HG02840 (cell line): ENCODE measurements around the gene DEAF1.
"Not testable (repeated sequence)": the region's sequence is repeated elsewhere in the genome, so short reads cannot be mapped to it uniquely, and the experiment has no call there.

Source experiments
- ATAC-seq: cut with Tn5 transposase; IDR thresholded peaks from one replicate; pipeline ENCODE4 v1.9.1; 2021; ENCODE audit warnings: mild to moderate bottlenecking, moderate library complexity, moderate number of reproducible peaks; ENCODE audit not compliant: unreplicated experiment, low FRiP score

DEAF1 gene

DNA sequence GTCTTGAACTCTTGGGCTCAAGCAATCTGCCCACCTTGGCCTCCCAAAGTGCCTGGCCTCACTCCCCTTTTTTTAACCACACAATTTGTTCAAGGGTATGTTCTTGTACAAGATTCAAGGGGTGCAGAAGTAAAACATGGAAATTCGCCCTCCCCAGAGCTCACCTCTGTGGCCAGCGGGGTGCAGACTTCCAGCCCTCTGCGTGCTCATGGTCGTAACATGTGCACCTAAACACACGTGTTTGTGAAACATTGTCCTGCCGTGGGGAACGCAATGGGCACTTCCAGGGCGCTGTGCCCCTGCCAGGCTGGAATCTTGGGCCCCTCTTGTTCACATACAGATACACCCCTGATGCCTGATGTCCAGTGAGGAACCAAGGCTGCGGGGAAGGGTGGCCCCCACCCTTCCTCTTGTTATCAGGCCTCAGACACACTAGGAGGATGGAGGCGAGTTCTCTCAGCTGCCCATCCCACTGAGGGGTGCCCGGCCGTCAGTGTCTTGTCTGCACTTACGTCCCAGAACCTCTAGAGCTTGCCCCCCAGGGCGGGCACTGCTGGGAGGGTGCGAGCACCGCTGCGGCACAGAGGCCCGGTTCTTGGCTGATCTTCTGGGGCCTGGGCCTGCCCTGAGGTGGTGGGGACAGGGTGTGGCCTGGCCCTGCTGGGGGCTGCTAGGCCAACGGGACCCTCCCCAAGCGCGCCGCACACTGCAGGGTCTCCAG lies 6.9 kb upstream of the DEAF1 start:
- no peak for ATAC-seq

DNA sequence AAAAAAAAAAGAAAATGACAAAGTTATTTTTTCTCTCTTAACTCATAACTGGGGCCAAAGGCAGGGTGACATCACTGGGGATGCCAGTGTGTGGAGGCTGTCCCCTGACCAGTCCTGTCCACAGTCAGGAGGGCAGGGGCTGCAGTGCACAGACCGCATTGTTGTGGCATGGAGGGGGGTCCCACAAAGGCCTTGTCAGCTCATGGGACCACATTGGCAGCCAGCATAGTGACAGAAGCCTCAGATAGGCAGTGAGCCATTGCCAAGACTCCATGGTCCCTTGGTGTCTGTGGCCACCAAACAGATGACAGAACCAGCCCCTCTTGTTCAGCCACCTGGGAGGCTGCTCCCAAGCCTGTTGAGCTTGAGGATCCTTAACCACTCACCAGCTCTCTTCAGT lies 4.7 kb upstream of the DEAF1 start:
- no peak for ATAC-seq

DNA sequence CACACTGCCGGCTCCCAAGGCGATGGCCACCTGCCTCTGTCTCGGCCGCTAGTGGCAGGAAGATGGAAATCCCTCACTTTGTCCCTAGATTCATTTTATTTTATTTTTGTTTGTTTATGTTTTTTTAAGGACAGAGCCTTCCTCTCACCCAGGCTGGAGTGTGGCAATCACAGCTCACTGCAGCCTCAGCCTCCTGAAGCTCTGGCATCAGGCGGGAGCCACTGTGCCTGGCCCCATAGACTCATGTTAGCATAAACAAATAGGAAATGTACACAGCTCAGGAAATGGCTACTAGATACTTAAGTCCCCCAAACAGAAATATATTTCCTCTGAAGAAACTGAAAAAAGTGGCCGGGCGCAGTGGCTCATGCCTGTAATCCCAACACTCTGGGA lies 4.1 kb upstream of the DEAF1 start:
- ATAC-seq, result no peak

DNA sequence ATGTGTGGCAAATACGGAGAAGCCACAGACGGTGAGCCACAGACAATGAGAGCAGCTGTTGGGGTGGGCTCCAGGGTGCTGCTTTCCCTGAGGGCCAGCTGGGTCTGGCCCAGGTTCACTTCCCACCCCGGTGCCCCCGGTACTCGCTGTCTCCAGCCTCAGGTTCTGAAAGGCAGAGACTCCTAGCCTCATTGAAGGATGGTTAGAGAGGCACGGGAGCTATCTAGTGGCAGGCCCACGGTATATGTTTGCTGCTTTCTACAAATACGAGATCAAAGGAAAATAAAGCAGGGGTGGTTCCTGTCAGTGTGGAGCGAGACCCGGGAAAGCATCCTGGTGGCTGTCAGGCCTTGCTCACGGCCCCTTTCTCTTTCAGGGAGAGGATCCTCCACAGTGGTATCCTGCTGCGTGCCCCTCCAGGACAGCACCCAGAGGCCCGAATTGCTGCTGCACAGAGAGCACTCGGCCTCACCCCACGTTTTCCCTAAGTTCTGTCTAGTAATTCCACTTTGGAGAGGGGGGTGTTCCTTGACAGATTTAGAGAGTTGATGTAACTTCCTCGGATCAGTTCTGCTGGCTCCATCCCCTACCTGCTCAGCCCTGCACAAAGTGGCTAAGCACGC lies 3.6 kb upstream of the DEAF1 start:
- ATAC-seq, result no peak

DNA sequence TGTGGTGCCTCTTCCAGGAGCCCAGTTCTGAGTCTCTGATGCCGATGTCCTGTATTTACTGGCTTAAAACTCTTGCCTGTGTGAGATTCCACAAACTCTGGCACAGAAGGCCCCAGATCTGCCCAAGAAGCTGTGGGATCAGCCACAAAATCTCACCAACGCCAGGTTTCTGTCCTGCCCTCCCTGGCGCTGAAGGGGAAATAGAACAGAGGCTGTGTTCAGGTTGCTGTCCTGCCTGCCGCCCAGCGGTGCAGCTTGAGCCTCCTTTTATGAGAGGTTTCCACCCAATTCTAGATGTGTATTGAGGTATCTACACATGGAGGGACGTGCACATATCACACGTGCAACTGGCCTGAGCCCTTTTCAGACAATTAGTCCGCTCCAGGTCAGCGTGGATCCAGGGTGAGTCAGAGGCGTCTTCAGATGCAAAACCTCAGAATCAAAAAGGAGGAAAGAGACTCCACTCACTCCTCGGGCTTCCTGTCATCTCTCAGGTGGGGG lies 2.8 kb upstream of the DEAF1 start:
- ATAC-seq, result no peak

DNA sequence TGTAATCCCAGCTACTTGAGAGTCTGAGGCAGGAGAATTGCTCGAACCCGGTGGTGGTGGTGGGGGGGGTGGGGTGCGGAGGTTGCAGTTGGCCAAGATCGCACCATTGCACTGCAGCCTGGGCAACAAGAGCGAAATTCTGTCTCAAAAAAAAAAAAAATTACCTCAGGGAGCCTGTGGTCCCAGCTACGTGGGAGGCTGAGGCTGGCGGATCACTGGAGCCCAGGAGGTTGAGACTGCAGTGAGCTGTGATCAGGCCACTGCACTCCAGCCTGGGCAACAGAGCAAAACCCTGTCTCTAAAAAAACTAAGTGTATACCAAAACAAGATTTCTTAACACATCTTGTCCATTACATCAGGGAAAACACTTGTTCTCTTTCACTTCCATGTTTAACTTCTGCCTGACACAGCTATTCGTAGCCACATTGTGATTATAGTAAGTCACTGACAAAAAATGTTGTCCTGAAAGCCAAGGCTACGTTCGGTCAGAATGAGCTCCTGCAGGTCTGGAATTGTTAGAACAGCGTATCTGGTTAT lies 2.0 kb upstream of the DEAF1 start:
- no peak for ATAC-seq

DNA sequence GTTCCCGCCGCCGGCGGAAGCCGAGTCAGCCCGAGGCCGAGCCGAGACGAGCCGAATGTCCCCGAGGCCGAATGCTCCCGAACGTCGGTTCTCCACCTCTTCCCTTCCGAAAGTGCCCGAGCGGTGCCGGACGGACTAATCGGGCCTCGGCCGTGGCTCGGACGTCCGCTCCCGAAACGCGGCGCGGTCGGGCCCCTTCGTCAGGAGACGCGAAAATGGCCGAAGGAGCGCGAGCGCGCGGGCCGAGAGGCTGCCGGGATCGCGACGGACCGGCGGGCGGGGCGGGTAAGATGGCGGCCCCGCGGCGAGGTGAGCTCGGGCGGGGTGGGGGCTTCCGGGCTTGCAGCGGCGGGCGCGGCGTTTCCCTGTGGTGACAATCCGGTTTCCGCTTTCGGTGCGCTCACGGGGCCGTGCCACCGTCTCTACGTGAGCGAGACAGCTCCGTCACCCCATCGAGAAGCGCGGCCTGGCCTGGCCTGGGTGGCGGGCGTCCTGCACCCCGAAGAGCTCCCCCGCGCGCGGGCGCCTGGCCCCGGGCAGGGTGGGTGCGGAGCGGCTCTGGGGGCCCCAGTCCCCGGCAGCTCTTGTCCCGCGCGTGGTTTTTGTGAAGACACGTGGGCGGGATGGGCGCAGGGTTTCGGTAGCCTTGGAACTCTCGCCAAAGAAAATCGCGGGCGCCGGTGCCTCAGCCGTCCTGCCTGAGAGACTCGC lies 671 bp upstream of the DEAF1 start, which contains the start of gene TMEM80:
TMEM80 (plus strand) TSS at position 279 of the 711 bp plus-strand sequence; CDS start at position 291, 12 bp downstream.
- ATAC-seq, result peak; percentile 80

DNA sequence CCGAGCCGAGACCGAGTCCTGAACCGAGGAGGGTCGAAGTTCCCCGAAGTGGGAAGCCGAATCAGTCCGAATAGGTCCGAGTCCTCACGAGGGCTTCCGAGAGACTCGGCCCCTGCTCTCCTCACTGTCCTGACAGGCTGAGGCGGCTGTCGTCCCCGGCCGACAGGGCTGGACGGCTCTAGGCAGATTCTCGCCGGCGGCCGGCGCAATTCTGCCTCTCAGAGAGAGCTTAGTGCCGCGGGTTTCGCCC lies 191 bp upstream of the DEAF1 start:
- ATAC-seq, result no peak

DNA sequence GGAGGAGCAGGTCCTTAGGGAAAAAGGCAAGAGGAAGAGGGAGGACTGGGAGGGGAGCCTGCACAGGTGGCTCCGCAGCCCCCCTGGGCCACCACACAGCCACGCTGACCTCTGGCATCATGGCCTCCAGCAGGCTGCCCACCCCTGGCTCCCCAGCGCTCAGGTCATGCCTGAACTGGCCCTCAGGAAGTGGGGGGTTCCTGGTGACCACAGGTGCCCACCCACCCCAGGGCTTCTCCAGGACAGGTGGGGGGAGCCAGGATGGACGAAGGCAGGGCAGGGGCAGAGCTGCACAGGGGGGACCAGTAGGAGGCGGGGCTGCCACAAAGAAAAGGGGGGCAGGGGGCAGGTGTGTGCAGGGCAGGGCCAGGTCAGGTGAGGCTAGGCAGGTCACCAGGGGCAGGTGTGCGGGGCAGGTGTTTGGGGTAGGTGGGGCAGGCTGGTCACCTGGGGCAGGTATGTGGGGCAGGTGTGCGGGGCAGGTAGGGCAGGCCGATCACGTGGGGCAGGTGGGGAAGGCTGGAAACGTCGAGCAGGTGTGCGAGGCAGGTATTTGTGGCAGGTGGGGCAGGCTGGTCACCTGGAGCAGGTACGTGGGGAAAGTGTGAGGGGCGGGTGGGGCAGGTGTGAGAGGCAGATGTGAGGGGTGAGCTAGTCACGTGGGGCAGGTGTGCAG lies 997 bp downstream of the DEAF1 start:
- no peak for ATAC-seq

DNA sequence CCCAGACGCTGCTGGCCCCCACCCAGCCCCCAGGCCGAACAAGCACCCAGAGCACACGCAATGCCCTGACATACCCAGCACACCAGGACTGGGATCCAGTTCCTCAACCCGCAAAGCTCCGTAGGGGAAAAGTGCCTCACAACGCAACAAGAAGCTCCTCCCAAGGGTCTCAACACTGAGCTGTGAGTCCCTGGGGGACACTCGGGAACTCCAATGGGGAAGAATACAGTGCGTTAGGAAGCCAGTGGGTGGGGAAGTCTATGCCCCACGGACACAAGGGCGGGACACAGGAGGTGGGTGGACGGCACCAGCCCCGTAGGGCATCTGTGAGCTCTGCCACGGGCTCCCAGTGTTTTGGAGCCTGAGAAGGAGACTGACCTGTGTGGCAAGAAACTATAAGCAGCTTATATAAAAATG lies 1.6 kb downstream of the DEAF1 start:
- no peak for ATAC-seq

DNA sequence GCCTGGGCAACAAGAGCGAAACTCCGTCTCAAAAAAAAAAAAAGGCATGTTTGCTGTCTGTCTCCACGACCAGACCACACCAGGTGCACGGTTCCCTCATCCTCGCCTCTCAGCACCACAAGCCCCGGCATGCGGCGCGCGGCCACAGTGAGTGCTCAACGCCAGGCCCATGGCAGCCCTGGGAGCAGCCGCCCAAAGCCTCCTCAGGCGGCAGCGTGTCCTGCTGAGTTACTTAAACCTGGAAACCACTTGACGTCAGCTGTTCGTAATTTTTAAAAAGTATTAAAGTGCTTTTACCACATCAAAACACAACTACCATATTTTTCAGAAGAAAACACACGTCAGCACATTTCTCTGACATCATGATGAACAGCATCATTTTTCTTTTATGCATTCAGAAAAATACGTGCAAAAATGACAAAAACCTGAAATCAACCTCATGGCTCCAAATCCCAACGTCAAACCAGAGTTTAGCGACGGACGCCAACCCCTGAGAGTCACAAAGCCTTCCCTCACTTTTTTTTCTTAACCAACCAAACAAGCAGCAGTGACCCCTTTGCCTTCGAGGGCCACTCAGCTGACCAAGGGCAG lies 2.1 kb downstream of the DEAF1 start:
- ATAC-seq, result no peak

DNA sequence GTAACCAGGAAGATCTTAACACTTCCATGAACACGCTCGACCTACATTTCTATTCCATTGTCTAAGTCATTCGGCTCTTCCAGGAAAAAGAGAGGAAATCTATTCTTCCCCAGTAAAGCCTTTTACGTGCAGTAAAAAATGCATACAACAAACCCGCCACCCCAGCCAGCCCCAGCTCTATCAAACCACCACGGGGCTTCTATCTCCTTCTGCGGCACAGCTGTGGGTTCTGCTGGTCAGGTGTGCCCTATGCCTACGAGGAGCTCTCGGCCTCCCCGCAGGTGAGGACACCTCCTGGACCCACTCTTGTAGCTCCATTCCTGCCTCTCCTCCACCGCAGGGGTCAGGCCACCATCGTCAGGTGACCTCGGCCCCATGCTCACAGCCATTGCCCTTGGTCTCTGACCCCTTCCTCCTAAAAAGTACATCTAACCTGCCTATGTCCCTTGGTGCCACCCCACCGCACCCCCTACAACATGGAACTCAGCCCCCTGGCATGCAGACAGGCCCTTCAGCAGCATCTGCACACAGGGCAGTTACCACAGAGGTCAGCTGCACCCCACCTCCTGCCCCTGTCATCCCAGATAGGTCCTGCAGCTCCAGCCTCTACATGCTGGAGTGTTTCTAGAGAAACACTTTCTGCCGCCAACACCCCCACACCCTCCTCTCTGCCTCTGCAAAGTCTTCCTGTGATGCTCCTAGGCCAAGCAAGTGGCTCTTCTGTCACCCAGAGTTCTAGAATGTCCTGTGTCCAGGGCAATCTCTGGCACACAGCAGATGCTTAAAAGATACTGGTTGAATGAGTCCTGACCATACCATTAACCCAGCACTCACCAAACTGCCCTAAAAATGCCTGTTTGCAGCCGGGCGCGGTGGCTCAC lies 3.1 kb downstream of the DEAF1 start:
- no peak for ATAC-seq

DNA sequence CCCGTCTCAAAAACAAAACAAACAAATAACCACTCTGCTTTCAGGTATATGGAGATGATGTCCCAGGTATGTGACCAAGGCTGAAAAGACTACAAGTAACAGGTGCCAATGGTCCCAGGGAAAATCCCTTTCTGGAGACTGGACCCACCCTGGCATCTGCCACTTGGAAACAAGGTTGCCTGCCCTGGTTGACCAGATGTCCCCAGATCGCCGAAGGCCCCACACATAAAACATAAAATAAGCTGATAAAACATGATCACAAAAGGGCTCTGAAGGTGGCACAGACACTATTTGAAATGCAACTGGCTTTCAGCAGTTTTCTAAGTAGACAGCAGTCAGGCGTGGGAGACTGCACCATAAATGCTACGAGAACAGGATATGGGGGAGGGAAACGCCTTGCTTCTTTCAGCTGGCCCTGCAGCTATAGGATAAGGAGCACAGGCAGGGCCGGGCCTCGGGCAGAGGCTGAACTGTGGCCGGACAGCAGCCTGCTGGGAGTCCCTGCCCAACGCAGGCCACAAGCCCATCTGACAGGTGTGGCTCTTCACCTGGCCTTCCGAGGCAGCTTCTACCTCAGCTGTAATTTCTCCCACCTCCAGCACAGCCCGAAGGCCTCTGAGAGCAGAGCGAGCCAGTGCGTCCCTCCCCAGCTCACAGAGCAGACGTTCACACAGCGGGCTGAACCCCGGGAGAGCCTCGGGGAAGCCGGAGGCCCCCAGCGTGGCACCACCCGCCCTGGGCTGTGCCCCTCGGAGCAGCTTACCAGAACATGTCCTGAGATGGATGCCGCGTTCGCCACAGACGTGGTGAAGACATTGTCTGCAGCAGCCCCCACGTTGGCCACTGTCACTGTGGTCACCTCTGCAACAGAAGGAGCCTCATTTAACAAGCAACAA lies 4.0 kb downstream of the DEAF1 start:
- ATAC-seq, result no peak

DNA sequence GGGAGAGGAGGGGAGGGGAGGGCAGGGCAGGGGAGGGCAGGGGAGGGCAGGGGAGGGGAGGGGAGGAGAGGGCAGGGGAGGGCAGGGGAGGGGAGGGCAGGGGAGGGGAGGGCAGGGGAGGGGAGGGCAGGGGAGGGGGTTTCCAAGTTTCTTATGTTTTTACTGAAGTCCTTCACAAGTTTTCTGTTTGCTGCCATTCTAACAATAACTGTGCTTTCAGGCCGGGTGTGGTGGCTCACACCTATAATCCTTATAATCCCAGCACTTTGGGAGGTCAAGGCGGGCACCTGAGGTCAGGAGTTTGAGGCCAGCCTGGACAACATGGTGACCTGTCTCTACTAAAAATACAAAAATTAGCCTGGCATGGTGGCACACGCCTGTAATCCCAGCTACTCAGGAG lies 4.8 kb downstream of the DEAF1 start:
- not testable (repeated sequence) for ATAC-seq

DNA sequence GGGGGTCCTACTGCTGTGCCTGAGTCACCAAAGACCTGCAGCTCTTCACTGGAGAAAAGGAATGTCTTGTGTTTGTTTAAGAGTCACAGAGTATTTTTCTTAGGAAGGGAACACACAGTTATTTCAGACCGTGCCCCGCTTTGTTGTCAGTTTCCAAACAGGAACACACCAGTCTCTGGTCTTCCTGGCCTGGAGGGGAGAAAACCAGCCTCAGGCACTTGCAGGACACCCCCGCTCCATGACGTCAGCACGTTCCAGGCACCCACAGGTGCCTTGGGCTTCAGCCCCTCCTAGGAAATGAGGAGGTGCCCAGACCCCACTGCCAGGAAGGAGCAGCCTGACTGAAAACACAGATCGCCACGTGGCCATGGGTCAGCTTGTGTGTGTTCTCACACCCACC lies 5.4 kb downstream of the DEAF1 start:
- no peak for ATAC-seq

DNA sequence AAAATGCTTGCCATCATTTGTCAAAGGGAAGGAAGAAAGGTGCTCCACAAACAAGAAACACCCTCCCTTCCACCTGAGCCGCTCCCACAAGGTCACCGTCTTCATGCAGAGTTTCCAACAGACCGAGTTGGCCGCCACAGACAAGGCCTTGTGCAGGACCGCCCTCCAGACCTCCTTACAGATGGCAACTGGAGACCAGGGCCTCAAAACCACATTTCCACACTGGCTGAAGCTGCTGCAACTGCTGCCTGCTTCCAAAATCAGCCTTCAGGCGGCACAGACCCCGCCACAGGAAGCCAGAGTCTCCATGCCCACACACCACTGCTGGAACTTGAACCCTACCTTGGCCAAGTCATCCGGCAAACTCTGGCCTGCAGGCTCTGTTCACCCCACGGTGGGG lies 6.3 kb downstream of the DEAF1 start:
- ATAC-seq, result no peak

DNA sequence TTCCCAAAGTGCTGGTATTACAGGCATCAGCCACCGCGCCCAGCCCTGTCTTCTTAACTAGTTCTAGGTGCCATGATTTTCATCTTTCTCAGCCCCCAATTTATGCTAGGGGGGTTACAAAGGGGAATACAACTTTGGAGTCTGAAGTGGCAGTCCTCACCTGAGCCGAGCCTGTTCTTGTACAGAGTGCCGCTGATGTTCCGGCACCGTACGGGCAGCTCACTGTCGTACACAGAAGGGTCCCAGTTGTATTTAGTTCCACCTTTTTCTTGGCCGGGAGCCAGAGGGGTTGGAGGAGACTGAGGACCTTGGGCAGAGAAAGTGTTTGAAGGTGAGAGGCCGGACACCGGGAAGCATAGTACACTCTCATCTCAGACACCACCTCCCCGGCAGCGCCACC lies 7.3 kb downstream of the DEAF1 start:
- no peak for ATAC-seq

DNA sequence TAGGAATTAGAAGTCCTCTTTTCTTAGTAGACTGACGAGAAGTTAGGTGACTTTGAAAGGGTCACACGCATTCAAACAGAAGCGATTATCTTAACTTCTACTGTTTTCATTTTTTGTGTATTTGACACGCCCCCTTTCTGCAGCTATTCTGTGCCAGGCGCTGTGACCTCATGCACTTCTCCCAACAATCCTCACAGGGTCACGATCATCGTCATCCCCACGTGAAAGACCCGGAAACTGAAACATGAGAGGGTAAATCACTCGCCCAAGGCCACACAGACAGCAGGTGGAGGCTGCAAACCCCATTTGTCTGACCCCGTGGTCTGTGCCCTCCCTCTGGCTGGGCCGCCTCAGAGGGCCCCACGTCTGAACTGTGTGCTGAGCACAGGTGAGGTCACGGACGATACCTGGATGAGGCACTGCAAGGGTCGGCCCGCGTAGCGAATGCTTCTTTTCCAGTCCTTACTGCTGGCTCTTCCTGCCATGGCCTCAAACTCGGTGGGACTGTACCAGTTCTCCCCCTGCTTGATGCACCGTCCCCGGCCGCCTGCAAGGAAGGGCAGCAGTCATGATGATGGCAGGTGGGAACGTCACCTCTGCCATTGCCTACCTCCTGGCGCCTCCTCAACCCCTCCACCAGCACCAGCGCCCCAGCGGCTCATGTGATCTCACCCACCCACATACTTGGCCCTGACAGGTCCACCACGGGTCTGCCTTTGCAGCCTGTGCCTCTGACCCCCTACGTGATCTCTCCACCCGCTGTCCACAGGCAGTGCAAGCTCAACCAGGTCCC lies 8.4 kb downstream of the DEAF1 start:
- ATAC-seq, result no peak
